Pancreas (tissue), 10 donors: ENCODE data around the gene ANKRD36C. TPM values are rescaled to one million over a fixed set of nuclear protein-coding genes. Genes with fewer than 3 reads are reported as not detected.
"Not testable (repeated sequence)": the region's sequence is repeated elsewhere in the genome, so short reads cannot be mapped to it uniquely, and the experiment has no call there.

Source experiments
- ATAC-seq, 4 donors: fragments of 200-7000 bp; cut with Tn5 transposase; one replicate each; pipeline versions ENCODE4 v1.8.0 to v1.9.1; 2020; ENCODE audit warnings: mild to moderate bottlenecking in 4 of 4, moderate library complexity in 4 of 4
- DNase-seq, 6 donors: peaks; one replicate each; pipeline ENCODE4 v3.0.0-alpha.2; 2020
- FAIRE-seq: peaks from 2 replicates; lab custom pipeline; 2012; peaks lifted over from hg19 to GRCh38; lab: Jason Lieb, UNC
- H3K27ac ChIP-seq, 4 donors: fragments of 200-600 bp; sonication (generic); 1 replicate in 3 of 4; 2 replicates in 1 of 4; pipeline versions ENCODE4 v1.5.0 to v1.8.0; 2020
- H3K27me3 ChIP-seq, 4 donors: fragments of 200-600 bp; one replicate each; pipeline ENCODE4 v1.8.0; 2021
- H3K36me3 ChIP-seq, 3 donors: fragments of 200-600 bp; sonication (generic) in 1 of 3; one replicate each; pipeline versions ENCODE4 v1.5.0 to v1.8.0; 2020 to 2021
- H3K4me1 ChIP-seq, 3 donors: fragments of 200-600 bp; one replicate each; pipeline ENCODE4 v1.8.0; 2021
- H3K4me3 ChIP-seq, 4 donors: fragments of 200-600 bp; sonication (generic) in 2 of 4; one replicate each; pipeline versions ENCODE4 v1.5.0 to v1.8.0; 2020 to 2021
- H3K9me3 ChIP-seq, 4 donors: fragments of 200-600 bp; one replicate each; pipeline ENCODE4 v1.8.0; 2021
- CTCF ChIP-seq, 4 donors: fragments of 200-600 bp; sonication (generic) in 3 of 4; IDR thresholded peaks; one replicate each; pipeline versions ENCODE4 v1.5.0 to v1.8.0; 2021; ENCODE audit warnings: antibody characterized with exemption in 4 of 4
- WGBS, 2 donors: extraction: QIAGEN DNeasy Blood & Tissue Kit; methylation state at CpG; one replicate each; pipeline ENCODE4 v1.1.7; 2013; 5-methylcytosine and 5-hydroxymethylcytosine counted together
- intact Hi-C, 3 donors: fragments of 100-400 bp; cut with DNase I; formaldehyde crosslinking; loops; one replicate each; pipeline versions ENCODE4 v1.11.1 to v1.14.2; 2022
- polyA plus RNA-seq, 2 donors: library from polyadenylated mRNA; stranded (reverse); fragments of 200-250 nt; gene quantifications; one replicate each; pipeline ENCODE4 v1.2.3, GENCODE V29; 2013
- total RNA-seq, 6 donors: library from RNA; stranded (reverse); fragmentation: NEBNext Ultra II Directional in 4 of 6; extraction: Animal tissue kit (Norgen Biotek cat#: 25700) in 4 of 6; gene quantifications; one replicate each; pipeline versions ENCODE4 v1.2.1 to v1.2.4, GENCODE V29; 2021 to 2023
- donor health status: healthy with polysubstance abuse.
- donor health status: DM: no; HTN: no; CAD: no; lungs with moderate emphysema.
- donor health status: DM: no; HTN: no; CAD: no.
- donor health status: control.
- donor health status: control.
- donor health status: Bipolar disorder and iron deficiency.
- donor health status: DM: yes; HTN: yes; CAD: no.
- donor health status: DM: no; HTN: no; CAD: no.
- donor health status: DM: no; HTN: no; CAD: no.
- donor health status: DM: yes; HTN: yes; CAD: no.

ANKRD36C gene
- total RNA-seq (10 to 100 TPM in 5 of 6 donors, 1 to 10 TPM in 1; 6.2 to 36.2 (median 14.8) TPM), polyA plus RNA-seq (1 to 10 TPM; 2.2 to 5.3 TPM)

- ATAC-seq (peak; percentile 89 to 94 (median 92)), DNase-seq (peak in 5 of 6 donors; percentile 40 to 60 (median 48))
- H3K27me3 ChIP-seq, intact Hi-C loops, H3K9me3 ChIP-seq, H3K4me1 ChIP-seq, H3K36me3 ChIP-seq, FAIRE-seq: not testable (repeated sequence)
- peak within 1 kb of the TSS; percentile 29 to 62 (median 52) for H3K4me3 ChIP-seq
- 1% methylated on average over 25 to 32 of the region's 56 CpGs for WGBS, 2 donors
- H3K27ac ChIP-seq = peak within 1 kb of the TSS; percentile 75 to 92 (median 83)
Measured at GRCh38 chr2:95991351-95992094, at the start of gene ANKRD36C. TSS of gene ANKRD36C (minus strand) at chr2:95991824. CDS start at chr2:95991708, 116 bp downstream.

- H3K4me1 ChIP-seq, FAIRE-seq, H3K27ac ChIP-seq, H3K36me3 ChIP-seq, H3K27me3 ChIP-seq, DNase-seq, H3K4me3 ChIP-seq, ATAC-seq, H3K9me3 ChIP-seq, intact Hi-C loops: not testable (repeated sequence)
- no CpG with 5 or more reads among the region's 14 CpGs for WGBS, 2 donors
Measured at GRCh38 chr2:96035554-96035953, 43.9 kb upstream of the ANKRD36C start.

GRCh38 chr2:96034792-96035191 is 43.2 kb upstream of the ANKRD36C start, which contains the start of gene GPAT2:
TSS of gene GPAT2 (minus strand) at chr2:96034916. CDS start at chr2:96032359, 2,557 bp downstream.
- H3K4me1 ChIP-seq, DNase-seq, H3K9me3 ChIP-seq, H3K4me3 ChIP-seq, intact Hi-C loops, H3K27ac ChIP-seq, H3K36me3 ChIP-seq, H3K27me3 ChIP-seq, FAIRE-seq: not testable (repeated sequence)
- no CpG with 5 or more reads among the region's 34 CpGs for WGBS, 2 donors
- peak in 3 of 4 donors; percentile 44 to 55 (median 55) for ATAC-seq

- H3K27me3 ChIP-seq, H3K4me1 ChIP-seq, H3K4me3 ChIP-seq, intact Hi-C loops, DNase-seq, H3K27ac ChIP-seq, H3K36me3 ChIP-seq, H3K9me3 ChIP-seq: not testable (repeated sequence)
- FAIRE-seq (peak; percentile 5), ATAC-seq (peak in 3 of 4 donors; percentile 56 to 76 (median 58))
- WGBS, 2 donors = no CpG with 5 or more reads among the region's 9 CpGs
Measured at GRCh38 chr2:96033997-96034396, 42.4 kb upstream of the ANKRD36C start.

GRCh38 chr2:96027725-96028325 is 36.2 kb upstream of the ANKRD36C start:
- no CpG with 5 or more reads among the region's 16 CpGs for WGBS, 2 donors
- H3K36me3 ChIP-seq, H3K4me1 ChIP-seq, H3K27ac ChIP-seq, FAIRE-seq, intact Hi-C loops, DNase-seq, H3K27me3 ChIP-seq, H3K4me3 ChIP-seq, H3K9me3 ChIP-seq: not testable (repeated sequence)
- ATAC-seq = peak in 1 of 4 donors; percentile 14

- ATAC-seq, H3K27ac ChIP-seq, H3K36me3 ChIP-seq, H3K4me1 ChIP-seq, H3K4me3 ChIP-seq, DNase-seq, H3K27me3 ChIP-seq, intact Hi-C loops, FAIRE-seq, H3K9me3 ChIP-seq: not testable (repeated sequence)
- WGBS, 2 donors = 66 to 84% methylated on average over 6 of the region's 6 CpGs
Measured at GRCh38 chr2:96025755-96026154, 34.1 kb upstream of the ANKRD36C start.

DNA sequence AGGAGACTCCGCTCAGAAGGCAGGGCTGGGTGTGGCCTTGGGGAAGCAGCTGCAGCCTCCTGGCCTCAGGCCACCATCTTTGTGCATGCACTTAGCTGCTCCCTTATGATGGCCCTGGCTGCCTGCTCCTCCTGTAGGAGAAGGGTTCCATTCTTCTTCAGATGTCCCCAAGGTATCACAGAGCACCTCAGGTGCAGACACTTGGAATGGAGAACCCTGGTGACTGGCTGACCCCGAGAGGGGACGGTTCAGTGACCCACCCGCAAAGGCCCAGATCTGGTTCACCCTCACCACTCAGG is 33.5 kb upstream of the ANKRD36C start:
- WGBS, 2 donors = 80 to 94% methylated on average over 4 of the region's 4 CpGs
- Histone ChIP-seq H3K4me3 (no peak overlapping the region), H3K27me3 (no peaks in the 10 kb centered on the region), H3K4me1 (no peaks in the 10 kb centered on the region), H3K36me3 (no peaks in the 10 kb centered on the region), H3K9me3 (no peaks in the 10 kb centered on the region), H3K27ac (no peak overlapping the region)
- ATAC-seq (no peak), FAIRE-seq (no peak), DNase-seq (peak in 1 of 6 donors; percentile 32)
- intact Hi-C loops = no loop called here
- TF ChIP-seq CTCF (IDR thresholded peaks at IDR 0.05) = no peak
